HL-60 (cell line): ENCODE measurements around the gene FGD6.

Experiments used
- POLR2AphosphoS5 ChIP-seq: IDR thresholded peaks from 2 replicates; pipeline ENCODE4 v1.6.1; 2012; ENCODE audit warnings: low read depth
- TF ChIP-seq, protein P1 (sequence below): IDR thresholded peaks from one replicate; pipeline ENCODE4 v1.5.1; 2011; ENCODE audit warnings: low read length, control low read depth, inconsistent platforms; ENCODE audit not compliant: insufficient read depth

DNA sequence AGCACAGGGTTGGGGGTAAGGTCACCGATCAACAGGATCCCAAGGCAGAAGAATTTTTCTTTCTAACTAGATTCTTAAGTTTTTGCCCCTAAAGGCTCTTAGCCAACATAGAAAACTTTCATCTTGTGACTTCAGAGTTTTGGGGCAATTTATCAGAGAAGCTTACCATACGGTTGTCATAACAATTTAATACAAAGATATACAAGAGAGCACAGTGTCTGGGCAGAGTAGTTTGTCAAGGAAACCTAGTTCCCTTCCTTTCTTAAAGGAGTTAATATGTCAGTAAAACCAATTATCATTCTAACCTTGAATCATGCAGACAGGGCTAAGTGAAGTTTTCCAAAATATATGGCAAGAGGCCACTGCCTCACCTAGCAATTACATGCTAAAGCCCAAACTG is 162.2 kb downstream of the FGD6 start:
- TF ChIP-seq, protein P1, sequence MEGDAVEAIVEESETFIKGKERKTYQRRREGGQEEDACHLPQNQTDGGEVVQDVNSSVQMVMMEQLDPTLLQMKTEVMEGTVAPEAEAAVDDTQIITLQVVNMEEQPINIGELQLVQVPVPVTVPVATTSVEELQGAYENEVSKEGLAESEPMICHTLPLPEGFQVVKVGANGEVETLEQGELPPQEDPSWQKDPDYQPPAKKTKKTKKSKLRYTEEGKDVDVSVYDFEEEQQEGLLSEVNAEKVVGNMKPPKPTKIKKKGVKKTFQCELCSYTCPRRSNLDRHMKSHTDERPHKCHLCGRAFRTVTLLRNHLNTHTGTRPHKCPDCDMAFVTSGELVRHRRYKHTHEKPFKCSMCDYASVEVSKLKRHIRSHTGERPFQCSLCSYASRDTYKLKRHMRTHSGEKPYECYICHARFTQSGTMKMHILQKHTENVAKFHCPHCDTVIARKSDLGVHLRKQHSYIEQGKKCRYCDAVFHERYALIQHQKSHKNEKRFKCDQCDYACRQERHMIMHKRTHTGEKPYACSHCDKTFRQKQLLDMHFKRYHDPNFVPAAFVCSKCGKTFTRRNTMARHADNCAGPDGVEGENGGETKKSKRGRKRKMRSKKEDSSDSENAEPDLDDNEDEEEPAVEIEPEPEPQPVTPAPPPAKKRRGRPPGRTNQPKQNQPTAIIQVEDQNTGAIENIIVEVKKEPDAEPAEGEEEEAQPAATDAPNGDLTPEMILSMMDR: no peak
- no peak for TF ChIP-seq POLR2AphosphoS5
